ENCODE measurements around the gene NDRG3. TPM values are rescaled to one million over a fixed set of nuclear protein-coding genes. Genes with fewer than 3 reads are reported as not detected.

The NDRG3 gene
- total and polyA plus RNA-seq, 10 of the 15 experiments (the other 5 are each of a cell fraction or from before 2014, with no cell fraction given): 11.2 to 29.7 (median 14.9) TPM

GRCh38 chr20:36634342-36634741 lies 111.5 kb downstream of the NDRG3 start:
- Histone ChIP-seq H3K79me2 (ENCODE audit: control insufficient read depth, insufficient read depth, low read length) (no peaks in the 10 kb centered on the region), H4K20me1 (ENCODE audit: control insufficient read depth, insufficient read depth) (no peaks in the 10 kb centered on the region), H3K4me1 (ENCODE audit: control insufficient read depth, insufficient read depth, low read length) (peaks cover 12% of the 10 kb centered on the region), H3K4me3 (no peak overlapping the region), H3K36me3 (ENCODE audit: control insufficient read depth in 2 of 2, insufficient read depth in 2 of 2, low read length in 1 of 2) (no peaks in the 10 kb centered on the region), H3K27ac (ENCODE audit: control insufficient read depth, insufficient read depth) (no peak overlapping the region), H2AFZ (ENCODE audit: control insufficient read depth, low read depth, low read length) (no peak overlapping the region), H3K27me3 (replicated peaks in 1 of 2; ENCODE audit: control insufficient read depth in 2 of 2, insufficient read depth in 2 of 2, low read length in 1 of 2) (no peaks in the 10 kb centered on the region), H3K4me2 (ENCODE audit: control insufficient read depth, insufficient read depth) (no peak overlapping the region), H3K9ac (ENCODE audit: control insufficient read depth, insufficient read depth, low read length) (no peak overlapping the region), H3K9me3 (replicated peaks; ENCODE audit: control insufficient read depth, insufficient read depth, low read length) (no peaks in the 10 kb centered on the region)
- 85% methylated on average over 10 of the region's 11 CpGs for WGBS (ENCODE audit: insufficient coverage, insufficient replicate concordance, low lambda C conversion rate, missing lambda C conversion rate)
- TF ChIP-seq KAT2A (conservative IDR thresholded peaks at IDR 0.05; ENCODE audit: control insufficient read depth, low read depth, low read length): no peak
- no peak for TF ChIP-seq MLLT1 (IDR thresholded peaks at IDR 0.05)
- TF ChIP-seq CREB1 (IDR thresholded peaks at IDR 0.05; ENCODE audit: low read depth): no peak
- TF ChIP-seq MTA3 (IDR thresholded peaks at IDR 0.05; ENCODE audit: borderline replicate concordance, low read length): no peak
- no peak for TF ChIP-seq IKZF2 (IDR thresholded peaks at IDR 0.05)
- no peak for TF ChIP-seq HDAC2 (IDR thresholded peaks at IDR 0.05)
- no peak for TF ChIP-seq CHD4 (IDR thresholded peaks at IDR 0.05)
- TF ChIP-seq TCF7 (IDR thresholded peaks at IDR 0.05; ENCODE audit: borderline replicate concordance): no peak
- no peak for TF ChIP-seq FOXM1 (IDR thresholded peaks at IDR 0.05; ENCODE audit: low read depth, low read length)
- intact Hi-C loops (cut with micrococcal nuclease; ENCODE audit: unreplicated experiment) (no loop called here), in situ Hi-C loops (cut with MboI) (no loop called here)
- no peak for DNase-seq (ENCODE audit: low read depth, low spot score)
- no peak for ATAC-seq
- ChIA-PET POLR2A (no interaction called here), RAD21 (ENCODE audit: unreplicated experiment) (no interaction called here), CTCF (interaction anchor here (1.4 kb wide), 1 partner anchor 21 kb away, joined by 3 read pairs; no protein-coding TSS in a partner anchor), SMC1A (ENCODE audit: uncharacterized antibody, unreplicated experiment) (no interaction called here)
- no TSS peak for BruUV-seq (replicated peaks)
- FAIRE-seq: no peak
